Endothelial cell of umbilical vein (primary cell): ENCODE measurements around the gene MOB1B. TPM values are rescaled to one million over a fixed set of nuclear protein-coding genes. Genes with fewer than 3 reads are reported as not detected.

Experiments used
- BruUV-seq: library from RNA; stranded (reverse); fragments of 400-500 nt; replicated peaks from 2 replicates; lab custom pipeline; 2021; lab: Mats Ljungman, UMichigan
- CTCF ChIA-PET: fragments of 300-600, 350-600 bp; sonication (Branson Sonifier 250); formaldehyde crosslinking; loops from one replicate; lab custom pipeline; 2021; ENCODE audit warnings: antibody characterized with exemption, inconsistent platforms; lab: Charles Lee
- POLR2A ChIA-PET: fragments of 300-600, 350-600 bp; sonication (Branson Sonifier 250); formaldehyde crosslinking; loops from one replicate; lab custom pipeline; 2021; ENCODE audit warnings: antibody characterized with exemption, inconsistent platforms; lab: Charles Lee
- DNase-seq: peaks from one replicate; pipeline ENCODE4 v3.0.0-alpha.2; 2011; ENCODE audit warnings: low read depth, low spot score
- FAIRE-seq: peaks from 2 replicates; lab custom pipeline; 2011; peaks lifted over from hg19 to GRCh38; lab: Jason Lieb, UNC
- H2AFZ ChIP-seq: 2 replicates; pipeline ENCODE4 v1.6.0; 2012; ENCODE audit warnings: low read depth, low read length, control low read depth, inconsistent platforms
- H3K27ac ChIP-seq: 2 replicates; pipeline ENCODE4 v1.5.1; 2011; ENCODE audit warnings: low read depth, mild to moderate bottlenecking, control low read depth, low read length, moderate library complexity; ENCODE audit not compliant: insufficient read depth
- H3K27me3 ChIP-seq, 2 experiments: 2 replicates each; pipeline versions ENCODE4 v1.6.0 to v1.6.1; 2011; ENCODE audit warnings: low read length in 2 of 2, mixed read lengths in 1 of 2; ENCODE audit not compliant: control insufficient read depth in 2 of 2, insufficient read depth in 2 of 2
- H3K36me3 ChIP-seq, 2 experiments: 2 replicates in 1 of 2; 3 replicates in 1 of 2; pipeline ENCODE4 v1.5.1; 2011; ENCODE audit warnings: low read length in 2 of 2, mild to moderate bottlenecking in 1 of 2, moderate library complexity in 1 of 2; ENCODE audit not compliant: control insufficient read depth in 2 of 2, insufficient read depth in 2 of 2; ENCODE audit errors: extremely low read depth in 1 of 2
- H3K4me1 ChIP-seq: 3 replicates; pipeline ENCODE4 v1.5.1; 2011; ENCODE audit warnings: mild to moderate bottlenecking, low read length; ENCODE audit not compliant: control insufficient read depth, insufficient read depth; ENCODE audit errors: extremely low read depth
- H3K4me2 ChIP-seq: 2 replicates; pipeline ENCODE4 v1.6.1; 2011; ENCODE audit warnings: low read length, control low read depth, mixed read lengths; ENCODE audit not compliant: insufficient read depth
- H3K4me3 ChIP-seq, 3 experiments: fragments of 200-600 bp in 1 of 3; sonication (generic), shearing (Covaris generic) in 1 of 3; replicated peaks in 1 of 3; 2 replicates each; pipeline ENCODE4 v1.5.1; 2011 to 2016; ENCODE audit warnings: control low read depth in 3 of 3, low read length in 3 of 3, mild to moderate bottlenecking in 2 of 3, inconsistent platforms in 1 of 3, low read depth in 1 of 3, moderate library complexity in 1 of 3; ENCODE audit not compliant: insufficient read depth in 1 of 3
- H3K79me2 ChIP-seq: 2 replicates; pipeline ENCODE4 v1.6.0; 2012; ENCODE audit warnings: low read length, inconsistent platforms; ENCODE audit not compliant: control insufficient read depth, insufficient read depth
- H3K9ac ChIP-seq: replicated peaks from 2 replicates; pipeline ENCODE3; 2011; ENCODE audit warnings: low read length, control low read depth; ENCODE audit not compliant: insufficient read depth; ENCODE audit errors: extremely low read depth
- H3K9me1 ChIP-seq: replicated peaks from 3 replicates; pipeline ENCODE4 v1.6.0; 2011; ENCODE audit warnings: mild to moderate bottlenecking, low read length; ENCODE audit not compliant: control insufficient read depth, insufficient read depth; ENCODE audit errors: extremely low read depth
- H3K9me3 ChIP-seq: replicated peaks from 2 replicates; pipeline ENCODE4 v1.5.1; 2012; ENCODE audit warnings: low read length, inconsistent platforms; ENCODE audit not compliant: control insufficient read depth, insufficient read depth
- H4K20me1 ChIP-seq: replicated peaks from 2 replicates; pipeline ENCODE3; 2011; ENCODE audit warnings: mild to moderate bottlenecking, low read length; ENCODE audit not compliant: control insufficient read depth, insufficient read depth; ENCODE audit errors: extremely low read depth
- CTCF ChIP-seq, 2 donors: IDR thresholded peaks; 1 replicate in 1 of 2; 2 replicates in 1 of 2; pipeline ENCODE4 v1.5.1; 2011; ENCODE audit warnings: low read length in 2 of 2, mild to moderate bottlenecking in 2 of 2, moderate library complexity in 2 of 2, control low read depth in 1 of 2, inconsistent platforms in 1 of 2, low read depth in 1 of 2; ENCODE audit not compliant: insufficient read depth in 1 of 2; ENCODE audit errors: extremely low read depth in 1 of 2
- EZH2 ChIP-seq: IDR thresholded peaks from 2 replicates; pipeline ENCODE4 v1.6.1; 2012; ENCODE audit warnings: borderline replicate concordance, low read depth, mild to moderate bottlenecking, moderate library complexity, low read length, inconsistent platforms; ENCODE audit not compliant: severe bottlenecking
- FOS ChIP-seq: IDR thresholded peaks from 2 replicates; pipeline ENCODE4 v1.6.1; 2011; ENCODE audit warnings: mild to moderate bottlenecking, low read length, moderate library complexity, borderline replicate concordance; ENCODE audit not compliant: insufficient read depth
- GATA2 ChIP-seq: IDR thresholded peaks from 2 replicates; pipeline ENCODE4 v1.7.0; 2011; ENCODE audit warnings: low read depth, mild to moderate bottlenecking, moderate library complexity, mixed read lengths, low read length; ENCODE audit not compliant: insufficient read length, insufficient read depth
- JUN ChIP-seq: IDR thresholded peaks from 2 replicates; pipeline ENCODE4 v1.6.1; 2011; ENCODE audit warnings: borderline replicate concordance, low read depth; ENCODE audit not compliant: insufficient read length, insufficient read depth
- MAX ChIP-seq: IDR thresholded peaks from 2 replicates; pipeline ENCODE4 v1.6.1; 2011; ENCODE audit not compliant: insufficient read depth, insufficient read length
- MYC ChIP-seq: IDR thresholded peaks from one replicate; pipeline ENCODE4 v1.6.1; 2011; ENCODE audit warnings: mild to moderate bottlenecking, low read depth, low read length
- POLR2A ChIP-seq: IDR thresholded peaks from 2 replicates; pipeline ENCODE4 v1.6.1; 2012; ENCODE audit warnings: low read depth, mild to moderate bottlenecking, control low read depth, low read length
- POLR2AphosphoS5 ChIP-seq: IDR thresholded peaks from 2 replicates; pipeline ENCODE4 v1.6.1; 2012; ENCODE audit warnings: low read depth, mild to moderate bottlenecking, control low read depth, low read length, moderate library complexity; ENCODE audit not compliant: insufficient read depth
- dilution Hi-C: fragments of 300-500 bp; cut with MboI; formaldehyde crosslinking; loops from one replicate; pipeline ENCODE4 v1.15.0; 2019; ENCODE audit warnings: low sequenced_read_pairs; ENCODE audit not compliant: extremely low pct_ligation_motif_present
- intact Hi-C: fragments of 100-400 bp; cut with micrococcal nuclease; formaldehyde crosslinking; loops from one replicate; pipeline ENCODE4 v1.10.0; 2022
- polyA plus RNA-seq, 4 experiments: library from polyadenylated mRNA; depleted of rRNA in 3 of 4; stranded (reverse) in 3 of 4; unstranded in 1 of 4; fragments of >200 nt; gene quantifications; 2 replicates each; pipeline versions ENCODE4 v1.2.1 to v1.2.3, GENCODE V29; 2011 to 2012; ENCODE audit warnings: missing spikeins in 1 of 4
- total RNA-seq: library from RNA; stranded (reverse); gene quantifications from 2 replicates; pipeline ENCODE4 v1.2.3, GENCODE V29; 2021

Gene MOB1B
- total and polyA plus RNA-seq, 2 donors (not counting 3 experiments of a cell fraction or from before 2014, with no cell fraction given): 4.3 to 23.9 TPM

- Histone ChIP-seq H4K20me1 (no peaks in the 10 kb centered on the region), H3K27ac (no peak overlapping the region), H3K27me3 (no peaks in the 10 kb centered on the region), H2AFZ (no peak overlapping the region), H3K36me3 (no peaks in the 10 kb centered on the region), H3K9ac (no peak overlapping the region), H3K4me2 (no peak overlapping the region), H3K79me2 (peaks cover 34% of the 10 kb centered on the region), H3K9me1 (no peaks in the 10 kb centered on the region), H3K9me3 (no peaks in the 10 kb centered on the region), H3K4me1 (no peaks in the 10 kb centered on the region), H3K4me3 (no peak overlapping the region)
- FAIRE-seq (no peak), DNase-seq (no peak)
- BruUV-seq: no TSS peak
- TF ChIP-seq MYC: no peak
- TF ChIP-seq GATA2: no peak
- no peak for TF ChIP-seq EZH2
- no peak for TF ChIP-seq POLR2AphosphoS5
- TF ChIP-seq CTCF (IDR thresholded peaks at IDR 0.05; ENCODE audit: extremely low read depth in 1 of 2, insufficient read depth in 1 of 2, low read depth in 1 of 2, low read length in 2 of 2): no peak
- dilution Hi-C loops (no loop called here), intact Hi-C loops (no loop called here)
- CTCF ChIA-PET: interaction anchor here (0.5 to 2.1 kb wide), 5 partner anchors 7 to 67 kb away, joined by 3 to 7 read pairs (median 4); no protein-coding TSS in a partner anchor
- POLR2A ChIA-PET: no interaction called here
Measured at GRCh38 chr4:70943114-70943513, 40.9 kb downstream of the MOB1B start.

GRCh38 chr4:70945046-70945445, 42.9 kb downstream of the MOB1B start:
- ChIA-PET POLR2A (no interaction called here), CTCF (interaction anchor here (1.0 kb wide), 2 partner anchors 12 to 65 kb away, joined by 3 read pairs; no protein-coding TSS in a partner anchor)
- H2AFZ ChIP-seq: no peak overlapping the region
- no peaks in the 10 kb centered on the region for H3K27me3 ChIP-seq
- no peaks in the 10 kb centered on the region for H3K9me1 ChIP-seq
- H3K9me3 ChIP-seq: no peaks in the 10 kb centered on the region
- no peak overlapping the region for H3K4me3 ChIP-seq
- no peak overlapping the region for H3K4me2 ChIP-seq
- DNase-seq (no peak), FAIRE-seq (no peak)
- H4K20me1 ChIP-seq: peaks cover 3% of the 10 kb centered on the region
- intact Hi-C loops (no loop called here), dilution Hi-C loops (no loop called here)
- peaks cover 38% of the 10 kb centered on the region for H3K79me2 ChIP-seq
- H3K9ac ChIP-seq: no peak overlapping the region
- no TSS peak for BruUV-seq
- no peaks in the 10 kb centered on the region for H3K4me1 ChIP-seq
- no peak for TF ChIP-seq POLR2AphosphoS5
- no peak for TF ChIP-seq EZH2
- no peak for TF ChIP-seq JUN
- TF ChIP-seq GATA2: no peak
- no peak for TF ChIP-seq MAX
- no peak for TF ChIP-seq MYC
- no peak for TF ChIP-seq FOS
- TF ChIP-seq CTCF (IDR thresholded peaks at IDR 0.05; ENCODE audit: extremely low read depth in 1 of 2, insufficient read depth in 1 of 2, low read depth in 1 of 2, low read length in 2 of 2): no peak
- no peak for TF ChIP-seq POLR2A
- no peak overlapping the region for H3K27ac ChIP-seq
- H3K36me3 ChIP-seq: no peaks in the 10 kb centered on the region
